ENCODE data around the gene SRC. TPM values are rescaled to one million over a fixed set of nuclear protein-coding genes. Genes with fewer than 3 reads are reported as not detected.

SRC gene
- total RNA-seq, 1 donor from 2014 or later = 37.8 TPM

DNA sequence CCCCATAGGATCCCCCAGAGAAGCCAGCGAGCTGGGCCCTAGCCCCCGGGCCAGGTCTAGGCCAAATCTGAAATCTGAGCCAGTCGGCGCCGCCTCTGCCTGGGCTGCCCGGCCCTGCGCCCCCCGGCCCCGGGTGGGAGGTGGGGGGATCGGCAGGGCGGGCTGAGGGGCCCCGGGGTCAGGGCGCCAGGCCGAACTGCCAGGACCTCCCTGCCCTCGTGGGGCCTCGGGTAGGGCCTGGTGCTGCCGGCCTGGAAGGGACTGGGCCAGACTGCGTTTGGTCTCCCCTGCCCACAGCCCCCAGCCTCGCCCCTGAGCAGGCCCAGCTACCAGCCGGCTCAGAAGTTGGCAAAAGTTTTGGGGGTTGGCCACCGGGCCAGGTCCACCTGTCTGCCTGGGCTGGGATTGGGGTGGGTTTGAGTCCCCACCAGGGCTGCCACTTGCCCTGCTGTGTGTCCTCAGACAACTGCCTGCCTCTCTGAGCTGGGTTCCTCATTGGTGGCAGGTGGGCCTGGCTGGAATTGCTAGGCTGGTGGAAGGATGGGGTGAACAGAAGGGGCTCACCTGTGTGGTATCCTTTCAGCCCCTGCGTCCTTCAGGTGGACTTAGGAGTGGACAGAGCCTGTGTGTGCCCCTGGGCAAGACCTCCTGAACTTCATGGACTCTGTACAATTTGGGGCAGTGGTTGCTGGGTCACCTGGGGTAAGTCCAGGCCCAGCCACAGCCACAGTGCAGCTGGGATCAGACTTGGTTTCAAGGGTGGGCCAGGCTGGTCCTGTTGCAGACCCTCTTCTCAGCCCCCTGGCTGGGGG is 801 bp downstream of the SRC start:
- TF ChIP-seq CTCF (conservative IDR thresholded peaks at IDR 0.05; ENCODE audit: low read depth, low read length) = no peak
- H3K4me3 ChIP-seq (ENCODE audit: low read depth, low read length) = peak overlapping the region; percentile 54
- DNase-seq (ENCODE audit: low read depth) = no peak

DNA sequence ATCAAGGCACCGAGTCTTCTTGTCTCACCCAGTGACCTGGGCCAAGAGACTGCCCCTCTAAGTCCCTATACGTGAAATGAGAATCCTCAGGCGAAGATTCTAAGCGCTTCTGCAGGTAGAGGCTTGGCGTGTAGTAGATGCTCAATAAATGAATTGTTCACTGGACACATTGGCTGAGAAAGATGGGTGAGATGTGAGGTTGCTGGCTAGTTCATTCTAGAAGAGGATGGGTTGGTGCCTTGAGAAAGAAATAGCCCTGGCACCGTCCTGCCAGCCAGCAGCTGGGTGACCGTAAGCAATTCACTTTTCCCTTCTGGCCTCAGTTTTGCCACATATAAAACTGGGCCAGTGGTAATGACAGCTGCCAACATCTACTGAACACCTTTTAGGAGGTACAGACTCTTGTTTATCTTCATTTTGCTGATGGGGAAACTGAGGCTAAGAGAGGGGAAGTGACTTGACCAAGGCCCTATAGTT is 1.4 kb downstream of the SRC start:
- H3K4me3 ChIP-seq (ENCODE audit: low read depth, low read length) = peak overlapping the region; percentile 54
- no peak for TF ChIP-seq CTCF (conservative IDR thresholded peaks at IDR 0.05; ENCODE audit: low read depth, low read length)
- no peak for DNase-seq (ENCODE audit: low read depth)

GRCh38 chr20:37347891-37348791 is 2.2 kb downstream of the SRC start:
- H3K4me3 ChIP-seq (ENCODE audit: low read depth, low read length) = peak overlapping the region; percentile 0
- no peak for TF ChIP-seq CTCF (conservative IDR thresholded peaks at IDR 0.05; ENCODE audit: low read depth, low read length)
- no peak for DNase-seq (ENCODE audit: low read depth)

- no peak for TF ChIP-seq CTCF (conservative IDR thresholded peaks at IDR 0.05; ENCODE audit: low read depth, low read length)
- H3K4me3 ChIP-seq (ENCODE audit: low read depth, low read length) = no peak overlapping the region
- no peak for DNase-seq (ENCODE audit: low read depth)
Measured at GRCh38 chr20:37348792-37349516, 3.0 kb downstream of the SRC start.

GRCh38 chr20:37349517-37350491 is 3.9 kb downstream of the SRC start:
- DNase-seq (ENCODE audit: low read depth) = no peak

More at GRCh38 chr20:37349517-37350491, 3.9 kb downstream of the SRC start:
- TF ChIP-seq CTCF (conservative IDR thresholded peaks at IDR 0.05; ENCODE audit: low read depth, low read length) = no peak
- no peak overlapping the region for H3K4me3 ChIP-seq (ENCODE audit: low read depth, low read length)

Data from epithelial cell of proximal tubule (primary cell).